Hair follicle dermal papilla cell (primary cell): Measurements from ENCODE around the gene SLC25A40. TPM values are rescaled to one million over a fixed set of nuclear protein-coding genes. Genes with fewer than 3 reads are reported as not detected.

Experiments used
- total RNA-seq: library from RNA; depleted of rRNA; stranded (reverse); fragments of >200 nt; gene quantifications from 2 replicates; pipeline ENCODE4 v1.2.3, GENCODE V29; 2012

Gene SLC25A40
- 9.1 and 9.2 TPM in 2 replicates for total RNA-seq

GRCh38 chr7:87876040-87876868 is at the start of gene SLC25A40, which contains the start of gene DBF4:
SLC25A40 (minus strand) TSS chr7:87876360; CDS start chr7:87858727, 17,633 bp downstream.
DBF4 (plus strand) TSS chr7:87876493; CDS start chr7:87876733, 240 bp downstream.

Other genes starting within 250 kb of the SLC25A40 start
- 0.24 and 0.49 TPM in 2 replicates for gene RUNDC3B, start 248.0 kb downstream of the SLC25A40 start, total RNA-seq
- 7.8 and 14.0 TPM in 2 replicates for gene DBF4, start 133 bp upstream of the SLC25A40 start, total RNA-seq
- 3.0 and 5.5 TPM in 2 replicates for gene ADAM22, start 57.9 kb upstream of the SLC25A40 start, total RNA-seq